ENCODE results near the gene SIMC1. TPM values are rescaled to one million over a fixed set of nuclear protein-coding genes. Genes with fewer than 3 reads are reported as not detected.

SIMC1 gene
- total RNA-seq, 6 experiments from 2014 or later, result 11.1 to 14.2 (median 13.0) TPM

DNA sequence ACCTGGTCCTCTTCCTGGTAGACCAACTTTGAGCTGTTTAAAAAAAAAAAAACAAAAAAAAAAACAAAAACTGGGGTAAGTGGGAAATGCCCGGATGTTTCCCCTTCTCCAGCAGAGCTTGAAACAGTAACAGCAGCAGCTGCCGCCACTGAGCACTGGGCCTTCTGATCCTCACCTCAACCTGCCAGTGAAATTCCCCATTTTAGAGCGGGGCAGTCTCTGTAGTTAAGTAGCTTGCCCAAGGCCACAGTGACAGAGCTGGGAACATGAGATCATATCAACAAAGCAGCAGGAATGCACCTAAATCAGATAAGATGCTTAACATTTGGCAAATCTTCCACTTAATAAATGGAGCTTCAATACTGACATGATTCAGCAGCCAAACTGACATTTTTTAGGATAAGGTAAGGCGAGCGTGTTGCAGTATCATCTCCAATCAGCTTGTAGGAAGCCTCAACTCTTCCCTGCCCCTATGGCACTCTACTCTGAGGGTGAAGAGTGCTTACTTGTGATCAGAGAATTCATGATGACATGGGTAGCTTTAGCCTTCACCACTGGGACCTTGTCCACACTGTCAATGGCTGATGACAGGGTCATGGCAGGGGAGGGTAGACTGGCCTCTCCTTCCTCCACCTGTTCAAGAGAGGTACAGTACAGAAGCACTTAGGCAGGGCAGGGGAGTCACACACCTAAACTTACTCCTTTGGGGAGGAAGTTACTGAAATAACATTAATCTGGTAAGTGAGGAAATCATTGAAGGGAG is 114.1 kb downstream of the SIMC1 start:
- peak; percentile 19 for DNase-seq
- Mint-ChIP-seq H3K36me3 (ENCODE audit: low read depth) (peaks cover 55% of the 10 kb centered on the region), H3K4me3 (no peak overlapping the region), H3K9me3 (no peaks in the 10 kb centered on the region), H3K4me1 (ENCODE audit: low read depth) (peaks cover 13% of the 10 kb centered on the region), H3K27ac (peak overlapping the region; percentile 65), H3K27me3 (ENCODE audit: insufficient read depth) (no peaks in the 10 kb centered on the region; the same call in 1 of the 2 replicates)
- TF ChIP-seq, protein P1, sequence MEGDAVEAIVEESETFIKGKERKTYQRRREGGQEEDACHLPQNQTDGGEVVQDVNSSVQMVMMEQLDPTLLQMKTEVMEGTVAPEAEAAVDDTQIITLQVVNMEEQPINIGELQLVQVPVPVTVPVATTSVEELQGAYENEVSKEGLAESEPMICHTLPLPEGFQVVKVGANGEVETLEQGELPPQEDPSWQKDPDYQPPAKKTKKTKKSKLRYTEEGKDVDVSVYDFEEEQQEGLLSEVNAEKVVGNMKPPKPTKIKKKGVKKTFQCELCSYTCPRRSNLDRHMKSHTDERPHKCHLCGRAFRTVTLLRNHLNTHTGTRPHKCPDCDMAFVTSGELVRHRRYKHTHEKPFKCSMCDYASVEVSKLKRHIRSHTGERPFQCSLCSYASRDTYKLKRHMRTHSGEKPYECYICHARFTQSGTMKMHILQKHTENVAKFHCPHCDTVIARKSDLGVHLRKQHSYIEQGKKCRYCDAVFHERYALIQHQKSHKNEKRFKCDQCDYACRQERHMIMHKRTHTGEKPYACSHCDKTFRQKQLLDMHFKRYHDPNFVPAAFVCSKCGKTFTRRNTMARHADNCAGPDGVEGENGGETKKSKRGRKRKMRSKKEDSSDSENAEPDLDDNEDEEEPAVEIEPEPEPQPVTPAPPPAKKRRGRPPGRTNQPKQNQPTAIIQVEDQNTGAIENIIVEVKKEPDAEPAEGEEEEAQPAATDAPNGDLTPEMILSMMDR (IDR thresholded peaks at IDR 0.05), result no peak

GRCh38 chr5:176353533-176353932 is 115.3 kb downstream of the SIMC1 start:
- peaks cover 21% of the 10 kb centered on the region for H3K4me1 Mint-ChIP-seq (ENCODE audit: low read depth)
- H3K4me3 Mint-ChIP-seq, result no peak overlapping the region
- no peaks in the 10 kb centered on the region for H3K9me3 Mint-ChIP-seq
- no peak overlapping the region for H3K27ac Mint-ChIP-seq
- peaks cover 56% of the 10 kb centered on the region for H3K36me3 Mint-ChIP-seq (ENCODE audit: low read depth)
- no peak for DNase-seq
- TF ChIP-seq, protein P1 (IDR thresholded peaks at IDR 0.05), result no peak
- no peaks in the 10 kb centered on the region for H3K27me3 Mint-ChIP-seq (ENCODE audit: insufficient read depth)

DNA sequence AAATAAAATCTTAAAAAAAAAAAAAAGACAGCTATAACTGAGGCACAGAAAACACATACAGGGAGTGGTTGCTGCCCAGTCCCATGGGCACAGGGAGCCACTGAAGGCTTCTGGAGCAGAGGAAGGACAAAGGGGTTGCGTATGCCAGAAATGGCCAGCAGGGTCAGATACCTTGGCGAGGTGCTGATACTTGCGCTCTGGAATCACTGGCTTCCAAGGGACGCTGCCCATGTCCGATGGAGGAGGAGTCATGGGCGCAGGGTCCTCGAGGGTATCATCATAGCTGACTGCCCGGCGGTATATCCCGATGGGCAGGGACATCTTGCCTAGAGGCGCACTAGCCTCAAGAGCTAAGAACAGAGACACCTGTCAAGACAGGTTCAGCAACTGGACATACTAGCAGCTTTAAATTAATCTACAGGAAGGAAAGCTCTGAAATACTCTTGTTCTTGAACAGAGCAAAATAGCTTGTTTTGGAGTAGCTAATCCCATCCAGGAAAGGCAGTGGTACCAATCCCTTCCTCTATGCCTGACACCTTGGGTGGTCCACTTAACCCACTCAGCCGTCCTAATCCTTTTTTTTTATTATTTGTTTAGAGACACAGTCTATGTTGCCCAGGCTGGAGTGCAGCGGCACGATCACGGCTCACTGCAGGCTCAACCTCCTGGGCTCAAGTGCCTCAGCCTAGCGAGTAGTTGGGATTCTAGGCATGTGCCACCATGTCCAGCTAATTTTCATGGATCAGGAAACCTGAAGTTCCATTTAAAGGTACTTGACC is 117.4 kb downstream of the SIMC1 start:
- TF ChIP-seq, protein P1 (IDR thresholded peaks at IDR 0.05), result peak; percentile 24; the same call in 1 of the 2 replicates
- Mint-ChIP-seq H3K27me3 (ENCODE audit: insufficient read depth) (no peaks in the 10 kb centered on the region), H3K4me3 (no peak overlapping the region), H3K4me1 (ENCODE audit: low read depth) (peaks cover 30% of the 10 kb centered on the region), H3K27ac (no peak overlapping the region), H3K9me3 (no peaks in the 10 kb centered on the region), H3K36me3 (ENCODE audit: low read depth) (peaks cover 44% of the 10 kb centered on the region)
- no peak for DNase-seq

GRCh38 chr5:176356179-176356566 is 117.9 kb downstream of the SIMC1 start:
- Mint-ChIP-seq H3K4me1 (ENCODE audit: low read depth) (peaks cover 30% of the 10 kb centered on the region), H3K27me3 (ENCODE audit: insufficient read depth) (peaks cover 4% of the 10 kb centered on the region), H3K36me3 (ENCODE audit: low read depth) (peaks cover 41% of the 10 kb centered on the region), H3K27ac (no peak overlapping the region; the same call in 1 of the 2 replicates), H3K9me3 (no peaks in the 10 kb centered on the region), H3K4me3 (no peak overlapping the region)
- TF ChIP-seq, protein P1 (IDR thresholded peaks at IDR 0.05), result no peak
- no peak for DNase-seq

GRCh38 chr5:176359658-176360057 is 121.4 kb downstream of the SIMC1 start:
- no peak for DNase-seq
- Mint-ChIP-seq H3K36me3 (ENCODE audit: low read depth) (peaks cover 24% of the 10 kb centered on the region), H3K27me3 (ENCODE audit: insufficient read depth) (peaks cover 4% of the 10 kb centered on the region), H3K27ac (peak overlapping the region; percentile 54; the same call in 1 of the 2 replicates), H3K4me3 (peak overlapping the region; percentile 84), H3K4me1 (ENCODE audit: low read depth) (peaks cover 26% of the 10 kb centered on the region), H3K9me3 (no peaks in the 10 kb centered on the region)
- TF ChIP-seq, protein P1 (IDR thresholded peaks at IDR 0.05), result no peak

Data from HFFc6 (cell line).